Jurkat, Clone E6-1 (cell line): ENCODE measurements around the gene EIF3B.
"Not testable (repeated sequence)": the region's sequence is repeated elsewhere in the genome, so short reads cannot be mapped to it uniquely, and the experiment has no call there.

Experiments
- DNase-seq: peaks from one replicate; pipeline ENCODE4 v3.0.0-alpha.2; 2011; ENCODE audit warnings: low read depth, low spot score
- H3K4me3 ChIP-seq: 2 replicates; pipeline ENCODE4 v1.5.1; 2011; ENCODE audit warnings: mild to moderate bottlenecking, low read length, control low read depth, moderate library complexity

The EIF3B gene

DNA sequence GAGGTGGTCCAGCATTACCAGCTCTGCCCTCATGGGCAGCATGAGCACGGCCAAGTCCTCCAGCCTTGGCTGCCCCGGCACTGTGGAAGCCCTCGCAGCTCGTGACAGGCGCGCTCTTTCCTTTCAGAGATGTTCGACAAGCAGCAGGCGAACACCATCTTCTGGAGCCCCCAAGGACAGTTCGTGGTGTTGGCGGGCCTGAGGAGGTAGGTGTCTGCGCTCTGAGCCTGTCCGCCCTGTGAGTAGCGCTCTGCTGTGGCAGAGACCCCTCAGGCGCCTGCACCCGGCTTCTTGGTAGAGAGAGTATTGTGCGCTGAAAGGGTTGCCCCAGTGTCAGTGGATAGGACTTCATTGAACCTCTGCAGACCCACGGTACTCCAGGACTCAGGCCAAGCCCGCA, 19.8 kb downstream of the EIF3B start:
- DNase-seq: no peak
- no peak overlapping the region for H3K4me3 ChIP-seq

DNA sequence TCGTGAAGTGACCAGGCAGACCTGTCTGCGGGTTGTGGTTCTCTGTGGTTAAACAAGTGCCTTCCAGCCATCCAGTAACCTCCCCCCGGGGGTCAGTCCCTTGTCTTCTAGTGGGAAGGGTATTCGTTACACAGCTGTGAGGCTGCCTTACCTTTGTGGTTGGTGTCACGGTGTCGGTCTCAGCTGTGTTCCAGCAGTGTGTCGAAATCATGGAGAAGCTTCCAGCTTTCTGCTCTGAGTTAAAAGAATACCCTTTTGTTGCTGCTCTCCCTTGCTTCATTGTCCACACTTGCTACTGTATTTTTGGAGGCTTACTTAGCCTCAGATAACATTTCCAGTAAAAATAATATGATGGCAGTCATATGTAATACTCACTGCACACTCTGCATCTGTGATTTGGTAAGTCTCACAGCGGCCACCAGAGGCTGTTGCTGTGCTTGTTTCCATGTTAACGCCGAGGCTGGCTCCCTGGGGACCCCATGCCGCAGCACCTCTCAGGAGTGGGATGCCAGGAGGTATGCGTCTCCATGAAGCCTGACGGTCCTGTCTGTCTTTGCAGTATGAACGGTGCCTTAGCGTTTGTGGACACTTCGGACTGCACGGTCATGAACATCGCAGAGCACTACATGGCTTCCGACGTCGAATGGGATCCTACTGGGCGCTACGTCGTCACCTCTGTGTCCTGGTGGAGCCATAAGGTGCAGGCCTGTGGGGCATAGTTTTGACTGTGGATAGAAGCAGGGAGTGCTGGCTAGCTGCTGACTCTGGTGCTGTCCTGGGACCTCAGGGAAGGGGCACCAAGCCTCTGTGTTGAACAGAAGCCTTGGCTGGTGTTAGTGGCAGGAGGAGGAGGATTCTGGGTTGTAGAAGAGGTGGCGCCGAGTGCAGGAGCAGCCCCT, 20.5 kb downstream of the EIF3B start:
- no peak overlapping the region for H3K4me3 ChIP-seq

DNA sequence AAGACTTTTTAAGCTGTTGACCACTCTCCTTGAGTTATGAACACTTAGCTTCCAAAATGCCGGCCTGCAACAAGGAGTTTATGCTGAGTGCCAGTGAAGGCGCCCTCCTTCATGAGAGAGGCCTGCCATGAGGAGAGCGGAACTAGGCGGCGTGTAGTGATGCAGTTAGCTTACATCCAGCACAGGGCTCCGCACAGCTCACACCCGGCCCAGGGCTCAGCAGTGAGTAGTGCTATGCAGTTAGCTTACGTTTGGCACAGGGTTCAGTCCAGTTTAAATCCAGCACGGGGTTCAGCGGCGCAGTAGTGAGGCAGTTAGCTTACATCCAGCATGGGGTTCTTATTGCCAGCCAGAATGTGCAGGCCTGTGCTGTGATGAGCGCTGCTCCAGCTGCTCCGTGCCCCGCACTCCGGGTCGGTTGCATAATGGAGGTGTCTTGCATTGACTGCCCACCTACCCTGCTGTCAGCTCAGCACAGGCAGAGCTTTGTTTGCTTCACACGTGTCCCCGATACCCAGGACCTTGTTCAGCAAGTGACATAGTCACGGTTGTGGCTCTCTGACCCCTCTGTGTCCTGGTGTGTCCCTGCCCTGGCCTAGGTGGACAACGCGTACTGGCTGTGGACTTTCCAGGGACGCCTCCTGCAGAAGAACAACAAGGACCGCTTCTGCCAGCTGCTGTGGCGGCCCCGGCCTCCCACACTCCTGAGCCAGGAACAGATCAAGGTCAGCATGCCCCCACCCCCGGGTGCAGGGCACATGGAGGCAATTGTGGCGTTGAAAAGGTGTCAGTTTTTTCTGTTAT, 21.9 kb downstream of the EIF3B start:
- no peak overlapping the region for H3K4me3 ChIP-seq
- no peak for DNase-seq

More for the DNA sequence above, 20.5 kb downstream of the EIF3B start:
- DNase-seq: no peak

DNA sequence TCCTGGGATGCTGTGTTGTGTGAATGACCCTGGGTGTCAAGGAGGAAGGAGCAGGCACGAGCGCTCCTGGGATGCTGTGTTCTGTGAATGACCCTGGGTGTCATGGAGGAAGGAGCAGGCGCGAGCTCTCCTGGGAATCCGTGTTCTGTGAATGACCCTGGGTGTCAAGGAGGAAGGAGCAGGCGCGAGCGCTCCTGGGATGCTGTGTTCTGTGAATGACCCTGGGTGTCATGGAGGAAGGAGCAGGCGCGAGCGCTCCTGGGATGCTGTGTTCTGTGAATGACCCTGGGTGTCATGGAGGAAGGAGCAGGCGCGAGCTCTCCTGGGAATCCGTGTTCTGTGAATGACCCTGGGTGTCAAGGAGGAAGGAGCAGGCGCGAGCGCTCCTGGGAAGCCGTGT, 22.9 kb downstream of the EIF3B start:
- not testable (repeated sequence) for DNase-seq, H3K4me3 ChIP-seq

DNA sequence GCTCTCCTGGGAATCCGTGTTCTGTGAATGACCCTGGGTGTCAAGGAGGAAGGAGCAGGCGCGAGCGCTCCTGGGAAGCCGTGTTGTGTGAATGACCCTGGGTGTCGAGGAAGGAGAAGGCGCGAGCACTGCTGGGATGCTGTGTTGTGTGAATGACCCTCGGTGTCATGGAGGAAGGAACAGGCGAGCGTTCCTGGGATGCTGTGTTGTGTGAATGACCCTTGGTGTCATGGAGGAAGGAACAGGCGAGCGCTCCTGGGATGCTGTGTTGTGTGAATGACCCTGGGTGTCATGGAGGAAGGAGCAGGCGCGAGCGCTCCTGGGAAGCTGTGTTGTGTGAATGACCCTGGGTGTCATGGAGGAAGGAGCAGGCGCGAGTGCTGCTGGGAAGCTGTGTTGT, 23.5 kb downstream of the EIF3B start:
- DNase-seq, H3K4me3 ChIP-seq: not testable (repeated sequence)

DNA sequence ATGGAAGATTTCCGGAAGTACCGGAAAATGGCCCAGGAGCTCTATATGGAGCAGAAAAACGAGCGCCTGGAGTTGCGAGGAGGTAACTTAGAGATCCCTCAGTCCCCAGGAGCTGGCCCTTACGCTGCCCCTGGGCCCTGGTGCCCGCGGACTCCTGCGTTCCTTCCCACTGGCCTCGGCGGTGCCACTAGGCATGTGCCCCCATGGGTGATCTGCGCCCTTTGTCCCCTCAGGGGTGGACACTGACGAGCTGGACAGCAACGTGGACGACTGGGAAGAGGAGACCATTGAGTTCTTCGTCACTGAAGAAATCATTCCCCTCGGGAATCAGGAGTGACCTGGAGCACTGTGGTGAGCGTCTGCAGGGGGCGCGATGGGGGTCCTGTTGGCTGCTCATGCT, 24.5 kb downstream of the EIF3B start:
- H3K4me3 ChIP-seq: no peak overlapping the region
- DNase-seq: no peak

DNA sequence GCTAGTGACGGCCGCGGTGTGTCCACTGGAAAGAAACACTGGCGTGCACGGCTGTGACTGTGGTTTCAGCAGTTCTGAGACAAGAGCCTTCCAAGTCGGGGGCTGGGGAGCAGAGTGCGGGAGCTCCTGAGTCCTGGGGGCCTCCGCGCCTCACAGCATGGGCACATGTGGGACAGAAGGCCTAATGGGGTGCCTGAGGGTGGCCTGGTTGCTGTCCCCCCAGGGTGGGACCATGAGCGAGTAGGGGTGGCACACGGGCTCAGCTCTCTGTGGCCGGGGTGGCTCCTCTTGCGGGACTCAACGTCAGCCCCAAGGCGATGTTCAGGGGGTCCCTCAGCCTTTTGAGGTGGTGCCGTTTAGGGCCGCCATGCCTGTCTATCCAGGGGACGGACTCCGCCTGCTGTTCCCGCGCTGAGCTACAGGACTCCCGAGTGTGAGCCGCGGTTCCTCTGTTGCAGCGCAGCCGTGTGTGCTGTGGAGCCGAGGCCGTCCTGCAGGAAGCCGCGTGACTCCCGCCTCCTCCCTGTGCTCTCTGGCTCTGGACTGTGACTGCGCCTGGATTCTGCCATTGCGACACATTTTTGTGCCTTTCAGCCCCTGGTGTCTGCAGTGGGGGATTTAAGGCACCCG, 25.3 kb downstream of the EIF3B start:
- no peak overlapping the region for H3K4me3 ChIP-seq
- no peak for DNase-seq

DNA sequence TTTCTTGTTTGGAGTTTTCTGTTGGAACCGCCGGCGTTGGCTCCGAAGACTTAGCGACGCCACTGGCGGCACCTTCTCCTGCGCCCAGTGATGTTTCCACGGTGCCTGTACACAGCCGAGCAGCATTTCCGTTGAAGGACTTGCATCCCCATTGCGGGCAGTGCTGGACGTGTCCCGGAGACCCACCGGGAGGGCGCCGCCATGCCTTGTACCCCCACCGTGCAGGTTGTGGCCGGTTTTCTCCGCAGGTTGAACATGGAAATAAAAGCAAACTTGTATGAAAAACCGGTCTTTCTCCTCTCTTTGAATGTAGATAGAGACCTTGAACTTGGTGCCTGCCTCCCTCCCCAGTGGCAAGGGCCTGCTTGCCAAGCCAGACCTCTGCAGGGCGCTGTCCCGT, 25.8 kb downstream of the EIF3B start:
- H3K4me3 ChIP-seq: no peak overlapping the region
- DNase-seq: no peak

DNA sequence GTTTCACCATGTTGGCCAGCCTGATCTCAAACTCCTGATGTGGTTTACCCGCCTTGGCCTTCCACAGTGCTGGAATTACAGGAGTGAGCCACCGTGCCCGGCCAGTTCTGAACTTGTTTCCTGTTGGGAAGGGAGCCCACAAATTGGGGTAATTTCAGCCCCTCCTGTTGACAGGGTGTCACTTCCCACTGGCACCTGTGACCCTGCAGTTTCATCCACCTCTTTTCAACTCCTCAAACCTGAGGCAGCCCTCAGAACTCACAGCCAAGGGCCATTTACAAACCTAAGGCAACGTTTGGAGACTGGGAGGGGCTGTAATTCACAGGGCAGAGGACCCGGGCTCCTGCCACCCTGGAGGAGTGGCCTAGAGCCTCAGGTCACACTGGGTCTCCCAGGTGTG, 26.6 kb downstream of the EIF3B start:
- no peak for DNase-seq
- H3K4me3 ChIP-seq: no peak overlapping the region

DNA sequence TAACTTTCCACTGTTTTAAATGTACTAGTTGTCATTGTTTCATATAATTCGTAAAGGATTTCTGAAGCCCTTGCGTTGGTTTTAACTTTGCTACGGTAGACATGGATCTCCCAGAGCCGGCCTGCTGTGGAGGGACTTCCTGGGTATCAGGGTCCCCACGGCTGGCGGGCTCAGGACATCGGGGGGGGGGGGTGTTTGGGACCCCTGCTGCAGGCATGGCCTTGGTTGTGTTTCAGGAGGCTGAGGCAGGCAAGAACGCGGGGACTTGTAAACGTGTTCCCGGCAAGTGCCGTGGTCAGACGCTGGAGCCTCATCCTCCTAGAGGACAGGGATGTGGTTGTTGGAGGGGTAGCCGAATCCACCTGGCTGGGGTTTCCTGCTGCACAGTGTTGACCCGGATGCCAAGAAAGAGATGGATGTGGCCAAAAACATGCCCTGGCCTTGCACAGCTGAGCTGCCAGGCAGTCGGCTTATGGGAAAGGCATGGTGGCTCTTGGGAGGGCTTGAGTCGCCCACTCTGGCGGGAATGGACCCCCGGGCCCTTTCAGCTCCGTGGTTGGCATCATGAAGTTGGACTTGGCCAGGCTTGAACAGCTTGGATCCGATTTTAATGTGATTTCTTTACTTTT, 27.4 kb downstream of the EIF3B start:
- DNase-seq: no peak
- no peak overlapping the region for H3K4me3 ChIP-seq

DNA sequence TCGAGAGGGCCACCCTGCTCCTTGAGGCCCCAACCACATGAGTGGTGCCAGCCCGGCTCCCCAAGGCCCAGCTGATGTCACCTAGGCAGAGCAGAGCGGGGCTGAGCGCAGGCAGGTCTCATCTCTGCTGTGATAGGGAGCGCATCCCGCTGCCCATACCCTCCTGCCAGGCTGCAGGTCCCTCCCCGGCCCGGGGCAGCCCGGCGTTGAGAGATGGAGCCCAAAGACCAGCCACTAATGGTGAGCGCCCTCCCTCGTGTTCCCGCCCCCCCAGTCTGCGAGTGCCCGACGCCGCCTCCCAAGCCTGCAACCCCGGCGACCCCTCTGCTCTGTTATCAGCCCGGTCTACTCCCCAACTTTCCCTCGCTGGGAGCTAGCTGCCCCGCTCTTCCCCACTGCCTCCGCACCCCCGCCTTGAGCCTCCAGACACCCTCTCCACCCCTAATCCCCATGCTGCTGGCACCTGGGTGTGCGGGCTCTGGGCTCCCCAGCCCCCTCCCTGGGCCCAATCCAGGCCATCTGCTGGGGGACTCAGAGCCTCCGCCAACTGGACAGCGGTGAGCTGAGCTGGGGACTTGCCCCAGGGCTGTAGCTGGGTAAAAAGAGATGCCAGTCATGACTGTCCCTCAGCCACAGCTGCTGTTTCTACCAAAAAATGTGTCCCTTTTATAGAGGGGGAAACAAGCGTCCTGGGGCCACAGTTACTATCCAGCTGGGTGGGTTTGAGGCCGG, 29.1 kb downstream of the EIF3B start:
- no peak for DNase-seq
- H3K4me3 ChIP-seq: no peak overlapping the region

DNA sequence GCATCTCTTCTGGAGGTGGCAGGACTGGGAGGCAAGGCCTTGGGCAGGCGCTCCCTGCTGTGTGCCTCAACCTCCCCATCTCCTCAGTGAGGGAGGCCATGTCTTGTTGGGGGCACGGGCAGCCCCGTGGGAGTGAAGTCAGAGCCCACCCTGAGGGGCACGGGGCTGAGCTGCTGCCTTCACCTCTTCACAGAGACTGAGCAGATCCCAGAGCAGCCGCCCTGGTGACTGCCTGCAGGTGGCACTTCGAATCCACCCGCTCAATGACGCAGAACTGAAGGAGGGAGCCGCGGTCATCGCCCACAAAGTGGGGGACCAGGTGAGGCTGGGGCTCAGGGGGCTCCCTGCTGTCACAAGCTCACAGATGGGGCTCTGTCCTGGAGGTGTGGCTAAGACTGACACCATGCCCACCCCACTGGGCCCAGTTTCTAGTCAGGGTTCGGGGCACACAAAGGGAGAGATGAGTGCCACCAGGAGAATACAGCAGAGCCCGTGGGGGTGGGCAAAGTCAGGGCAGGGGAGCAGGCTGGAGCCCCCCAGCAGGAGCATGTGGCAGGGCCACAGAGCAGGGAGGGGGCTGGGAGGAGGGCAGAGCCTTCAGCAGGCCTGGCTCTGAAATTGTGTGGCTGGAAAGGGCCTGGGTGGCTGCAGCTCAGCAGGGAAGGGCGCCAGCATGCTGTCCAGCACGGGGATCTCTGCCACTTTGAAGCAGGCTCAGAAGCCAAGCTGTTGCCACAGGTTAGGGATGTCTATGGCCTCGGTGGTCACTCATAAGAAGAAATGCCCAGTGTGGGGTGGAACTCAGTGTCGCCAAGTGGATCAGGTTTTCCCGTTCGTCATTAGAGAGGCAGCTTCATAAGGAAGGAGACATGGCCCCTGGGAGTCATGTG, 30.0 kb downstream of the EIF3B start:
- no peak for DNase-seq

DNA sequence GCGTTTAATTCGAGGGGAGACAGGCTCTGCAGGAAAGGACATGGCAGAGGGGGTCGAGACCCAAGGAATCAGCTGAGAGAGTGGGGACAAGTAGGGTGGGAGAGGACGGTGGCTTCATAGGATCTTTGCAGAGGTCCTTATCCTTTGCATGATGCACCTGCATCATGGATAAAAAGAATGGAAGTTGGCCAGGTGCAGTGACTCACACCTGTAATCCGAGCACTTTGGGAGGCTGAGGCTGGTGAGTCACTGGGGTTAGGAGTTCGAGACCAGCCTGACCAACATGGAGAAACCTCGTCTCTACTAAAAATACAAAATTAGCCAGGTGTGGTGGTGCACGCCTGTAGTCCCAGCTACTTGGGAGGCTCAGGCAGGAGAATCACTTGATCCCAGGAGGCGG, 31.5 kb downstream of the EIF3B start:
- DNase-seq, H3K4me3 ChIP-seq: not testable (repeated sequence)

More for the DNA sequence above, 30.0 kb downstream of the EIF3B start:
- no peak overlapping the region for H3K4me3 ChIP-seq

DNA sequence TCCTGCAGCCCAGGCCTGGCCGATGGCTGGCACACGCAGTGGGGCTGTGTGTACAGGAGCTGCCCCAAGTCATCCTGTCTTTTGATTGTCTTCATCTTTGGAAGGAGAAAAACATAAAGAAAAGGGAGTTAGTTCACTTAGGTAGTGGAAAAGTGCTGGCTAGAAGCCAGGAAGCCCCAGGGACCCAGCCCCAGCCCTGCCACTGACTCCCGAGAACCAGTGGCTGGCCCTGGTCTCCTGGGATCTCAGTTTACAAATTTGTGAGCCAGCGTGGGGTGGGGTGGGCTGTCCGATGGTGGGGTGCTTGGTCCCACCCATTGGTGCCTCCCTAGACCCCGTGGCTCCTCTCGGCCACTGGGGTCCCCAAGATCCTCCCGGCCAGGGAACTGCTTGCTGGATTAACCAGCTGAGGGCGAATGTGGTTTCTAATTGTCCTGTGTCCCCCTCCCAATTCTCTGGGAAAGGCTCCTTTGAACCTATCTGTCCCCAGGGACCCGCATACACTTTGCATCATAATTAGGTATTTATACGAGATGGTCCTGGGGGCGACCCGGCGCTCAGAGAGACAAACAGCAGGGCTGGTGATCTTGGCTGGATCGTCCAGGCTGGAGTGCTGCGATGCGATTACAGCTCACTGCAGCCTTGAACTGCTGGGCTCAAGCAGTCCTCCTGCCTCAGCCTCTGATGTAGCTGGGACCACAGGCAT, 32.5 kb downstream of the EIF3B start:
- H3K4me3 ChIP-seq: no peak overlapping the region
- no peak for DNase-seq

DNA sequence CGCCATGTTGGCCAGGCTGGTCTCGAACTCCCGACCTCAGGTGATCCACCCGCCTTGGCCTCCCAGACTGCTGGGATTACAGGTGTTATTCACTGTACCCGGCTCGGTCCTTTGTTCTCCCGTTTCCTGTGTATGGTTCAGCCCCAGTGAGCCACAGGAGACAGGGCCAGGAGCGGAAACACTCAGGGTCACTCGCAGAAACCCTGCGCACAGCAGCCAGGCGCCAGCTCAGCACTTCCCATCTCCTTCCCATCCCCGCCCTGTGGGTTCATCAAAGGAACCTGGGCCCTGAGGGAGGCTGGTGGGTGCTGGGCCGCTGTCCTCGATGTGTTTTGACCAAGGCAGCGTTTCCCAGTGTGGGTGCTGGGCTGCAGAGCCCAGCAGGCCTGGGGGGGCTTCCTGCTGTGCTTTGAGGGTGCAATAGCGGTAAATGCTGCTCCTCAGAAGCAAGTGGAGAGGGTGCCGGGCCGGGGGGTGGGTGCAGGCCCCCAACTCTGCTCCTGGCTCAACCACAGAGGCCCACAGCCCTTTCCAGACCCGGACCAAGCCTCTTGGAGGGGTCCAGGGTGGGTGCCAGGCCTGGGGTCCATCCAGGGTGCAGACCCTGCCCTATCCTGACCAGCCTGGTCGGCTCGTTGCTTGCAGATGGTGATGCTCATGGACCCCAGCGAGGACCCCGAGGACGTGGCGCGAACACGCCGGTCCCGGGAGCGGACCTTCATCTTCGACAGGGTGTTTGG, 33.4 kb downstream of the EIF3B start:
- no peak overlapping the region for H3K4me3 ChIP-seq
- no peak for DNase-seq

DNA sequence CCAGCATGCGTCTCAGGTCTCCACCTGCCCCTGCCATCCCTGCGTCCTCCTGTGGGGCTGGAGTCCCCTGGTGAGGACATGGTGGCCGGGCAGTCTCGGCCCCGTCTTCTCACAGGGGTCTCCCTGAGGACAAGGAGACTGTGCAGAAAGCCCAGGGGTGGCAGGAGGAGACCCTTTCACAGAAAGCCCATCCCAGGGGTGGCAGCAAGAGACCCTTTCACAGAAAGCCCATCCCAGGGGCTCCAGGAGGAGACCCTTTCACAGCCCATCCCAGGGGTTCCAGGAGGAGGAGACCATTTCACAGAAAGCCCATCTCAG, 34.0 kb downstream of the EIF3B start:
- no peak overlapping the region for H3K4me3 ChIP-seq
- no peak for DNase-seq
